Motor neuron (in vitro differentiated cells): Measurements from ENCODE around the gene DCAF11. TPM values are rescaled to one million over a fixed set of nuclear protein-coding genes. Genes with fewer than 3 reads are reported as not detected.
A peak's percentile ranks its signal among the peaks of the same experiment; 100 is the strongest.

Experiments
- ATAC-seq, 8 experiments: fragments of 200-7000 bp; cut with Tn5 transposase; replicated peaks in 6 of 8; 2 replicates each; pipeline ENCODE4 v1.8.0; 2021; ENCODE audit warnings: mild to moderate bottlenecking in 8 of 8, moderate library complexity in 8 of 8
- H3K27ac ChIP-seq, 2 donors: fragments of 250-450 bp; sonication (Bioruptor Pico); 2 replicates each; pipeline ENCODE4 v1.9.0; 2021; ENCODE audit warnings: antibody characterized with exemption in 2 of 2, mild to moderate bottlenecking in 2 of 2, moderate library complexity in 1 of 2
- H3K4me1 ChIP-seq, 2 donors: fragments of 250-450 bp; sonication (Bioruptor Pico); replicated peaks in 1 of 2; 2 replicates each; pipeline ENCODE4 v1.6.1; 2021; ENCODE audit warnings: antibody characterized with exemption in 2 of 2, mild to moderate bottlenecking in 2 of 2, moderate library complexity in 1 of 2
- H3K4me3 ChIP-seq, 5 donors: fragments of 250-450 bp; sonication (Bioruptor Pico); 2 replicates each; pipeline ENCODE4 v1.9.0; 2021; ENCODE audit warnings: antibody characterized with exemption in 5 of 5, mild to moderate bottlenecking in 5 of 5, moderate library complexity in 4 of 5
- WGBS, 10 experiments: fragments of 450-650 bp; shearing (Covaris generic); methylation state at CpG; one replicate each; pipeline ENCODE4 v1.0.0; 2022; 5-methylcytosine and 5-hydroxymethylcytosine counted together
- in situ Hi-C, 9 experiments: fragments of 400-800 bp; cut with MboI; loops; one replicate each; pipeline ENCODE4 v1.15.0; 2021; ENCODE audit warnings: low sequenced_read_pairs in 9 of 9, low pct_unique_long_range_greater_than_20kb in 2 of 9; ENCODE audit not compliant: unreplicated experiment in 9 of 9
- total RNA-seq, 8 experiments: library from RNA; unstranded; fragments of 300-600 nt; gene quantifications; 2 replicates each; pipeline versions ENCODE4 v1.2.3 to v1.2.4, GENCODE V29; 2022

Gene DCAF11
- total RNA-seq, 8 experiments from 2014 or later, result 43.1 to 80.7 (median 52.6) TPM

DNA sequence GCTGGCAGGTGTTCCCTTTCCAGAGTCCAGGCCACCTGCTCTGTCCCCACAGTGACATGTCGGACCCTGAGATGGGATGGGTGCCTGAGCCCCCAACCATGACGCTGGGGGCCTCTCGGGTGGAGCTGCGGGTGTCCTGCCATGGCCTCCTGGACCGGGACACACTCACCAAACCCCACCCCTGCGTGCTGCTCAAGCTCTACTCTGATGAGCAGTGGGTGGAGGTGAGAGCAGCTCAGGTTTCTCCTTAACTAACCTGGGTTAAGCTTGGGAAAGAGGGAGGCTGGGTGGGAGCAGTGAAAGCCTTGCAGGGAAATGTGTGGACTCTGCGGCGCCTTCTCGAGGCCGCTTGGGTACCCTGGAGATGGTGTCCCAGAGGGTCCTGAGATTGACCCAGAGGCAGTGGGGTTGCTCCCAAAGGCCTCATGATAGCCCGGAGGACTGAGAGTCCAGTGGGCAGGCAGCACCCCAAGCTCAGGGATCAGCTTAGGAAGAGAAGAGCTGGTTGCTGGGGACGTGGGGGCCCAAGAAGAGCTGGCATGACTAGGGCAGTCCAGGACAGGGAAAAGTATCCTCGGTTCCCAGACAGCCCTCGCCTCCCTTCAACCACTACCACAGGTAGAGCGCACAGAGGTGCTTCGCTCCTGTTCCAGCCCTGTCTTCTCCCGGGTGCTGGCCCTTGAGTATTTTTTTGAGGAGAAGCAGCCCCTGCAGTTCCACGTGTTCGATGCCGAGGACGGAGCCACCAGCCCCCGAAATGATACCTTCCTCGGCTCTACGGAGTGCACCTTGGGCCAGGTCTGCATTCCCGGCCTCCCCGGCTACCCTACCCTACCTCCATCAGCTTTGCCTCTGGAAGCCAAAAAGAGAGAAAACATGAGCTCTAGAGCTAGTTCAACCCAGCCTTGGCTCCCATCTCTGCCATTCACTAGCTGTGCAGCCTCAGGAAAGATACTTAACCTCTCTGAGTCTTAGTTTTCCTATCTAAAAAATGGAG is 41.4 kb upstream of the DCAF11 start:
- WGBS, 10 experiments, result 44 to 89% (median 87%) methylated on average over 3 to 10 of the region's 26 CpGs; no CpG with 5 or more reads in 5 of the 10 experiments
- Histone ChIP-seq H3K4me1 (peaks cover 16% of the 10 kb centered on the region in 2 donors), H3K27ac (no peak overlapping the region), H3K4me3 (no peak overlapping the region)
- in situ Hi-C loops, result no loop called here
- ATAC-seq, result no peak

DNA sequence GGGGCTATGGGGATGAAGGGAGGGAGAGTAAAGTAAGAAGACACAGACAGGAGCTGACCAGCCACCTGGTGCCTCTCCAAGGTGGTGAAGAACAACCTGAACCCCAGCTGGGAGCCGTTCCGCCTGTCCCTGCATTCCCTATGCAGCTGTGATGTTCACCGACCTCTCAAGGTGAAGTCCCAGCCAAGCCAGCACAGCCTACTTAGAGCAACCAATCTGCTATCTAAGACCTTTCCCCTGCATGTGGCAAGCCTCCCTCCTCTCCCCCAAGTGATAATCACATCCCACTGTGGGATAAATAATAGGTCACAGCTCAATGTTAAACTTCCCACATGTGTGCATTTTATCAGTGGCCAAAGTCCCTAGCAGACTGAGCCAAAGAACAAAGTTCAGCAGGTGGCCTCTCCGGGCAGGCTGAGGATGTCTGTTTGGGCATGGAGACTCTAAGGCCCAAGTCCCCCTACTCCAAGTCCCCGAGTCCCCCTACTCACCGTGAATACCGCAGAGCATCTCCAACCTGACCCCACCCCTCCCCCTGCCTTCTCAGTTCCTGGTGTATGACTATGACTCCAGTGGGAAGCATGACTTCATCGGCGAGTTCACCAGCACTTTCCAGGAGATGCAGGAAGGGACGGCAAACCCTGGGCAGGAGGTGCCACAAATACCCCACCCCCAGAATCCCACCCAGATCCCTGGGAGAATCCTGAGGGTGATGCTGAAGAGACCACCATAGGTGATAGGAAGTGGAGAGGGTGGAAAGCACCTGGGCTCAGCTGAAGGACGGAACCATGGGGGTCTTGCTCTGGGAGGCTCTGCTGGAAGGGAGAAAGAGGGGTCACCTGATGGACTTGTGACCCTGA is 39.7 kb upstream of the DCAF11 start:
- no peak overlapping the region for H3K4me3 ChIP-seq
- 33 to 100% (median 82%) methylated on average over 1 to 3 of the region's 11 CpGs; no CpG with 5 or more reads in 4 of the 10 experiments for WGBS, 10 experiments
- H3K27ac ChIP-seq, result no peak overlapping the region
- ATAC-seq, result peak in 1 of 8 experiments; percentile 26
- in situ Hi-C loops, result no loop called here
- H3K4me1 ChIP-seq, result peaks cover 31 to 32% of the 10 kb centered on the region in 2 donors

DNA sequence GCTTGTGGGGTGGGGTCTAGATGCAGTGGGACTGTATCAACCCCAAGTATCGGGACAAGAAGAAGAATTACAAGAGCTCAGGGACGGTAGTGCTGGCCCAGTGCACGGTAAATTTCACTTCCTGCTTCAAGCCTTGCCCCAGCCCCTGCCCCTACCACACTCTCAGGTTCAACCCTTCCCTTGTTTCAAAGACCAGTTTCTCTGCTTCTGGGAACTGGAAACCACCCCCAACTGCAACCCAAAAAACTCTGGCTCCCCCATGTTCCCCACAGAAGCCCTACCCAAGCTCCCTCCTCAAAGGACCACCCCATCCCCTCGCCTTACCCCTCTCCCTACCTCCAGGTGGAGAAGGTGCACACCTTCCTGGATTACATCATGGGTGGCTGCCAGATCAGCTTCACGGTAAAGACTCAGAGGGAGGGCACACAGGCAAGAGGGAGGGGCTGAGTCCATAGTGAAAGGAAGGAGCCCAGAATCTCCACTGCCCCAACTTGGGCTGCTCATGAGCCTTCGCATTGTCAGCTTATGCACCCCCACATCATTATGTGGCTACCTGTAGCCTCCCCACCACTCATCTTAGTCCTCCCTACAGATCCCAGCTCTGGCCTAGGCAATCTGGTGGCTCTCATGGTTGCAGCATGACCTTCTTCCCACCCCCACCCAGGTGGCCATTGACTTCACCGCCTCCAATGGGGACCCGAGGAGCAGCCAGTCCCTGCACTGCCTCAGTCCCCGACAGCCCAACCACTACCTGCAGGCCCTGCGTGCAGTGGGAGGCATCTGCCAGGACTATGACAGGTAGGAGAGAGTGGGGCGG is 38.9 kb upstream of the DCAF11 start:
- in situ Hi-C loops, result no loop called here
- H3K4me1 ChIP-seq, result peaks cover 40% of the 10 kb centered on the region in 2 donors
- no peak overlapping the region for H3K4me3 ChIP-seq
- no peak overlapping the region for H3K27ac ChIP-seq
- WGBS, 10 experiments, result 49 to 100% (median 80%) methylated on average over 1 to 4 of the region's 11 CpGs; no CpG with 5 or more reads in 3 of the 10 experiments
- no peak for ATAC-seq

DNA sequence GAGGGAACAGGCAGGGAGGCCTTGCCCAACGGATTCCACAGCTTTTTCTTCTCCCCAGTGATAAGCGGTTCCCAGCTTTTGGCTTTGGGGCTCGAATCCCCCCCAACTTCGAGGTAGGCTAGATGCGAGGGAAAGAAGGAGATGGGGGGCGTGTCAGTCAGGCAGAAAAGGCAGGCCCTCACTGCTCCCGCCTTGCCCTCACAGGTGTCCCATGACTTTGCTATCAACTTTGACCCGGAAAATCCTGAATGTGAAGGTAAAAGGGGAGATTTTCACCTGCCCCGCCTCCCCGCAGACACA is 38.3 kb upstream of the DCAF11 start:
- 66 to 100% (median 97%) methylated on average over 5 to 7 of the region's 10 CpGs; no CpG with 5 or more reads in 7 of the 10 experiments for WGBS, 10 experiments
- Histone ChIP-seq H3K4me1 (peaks cover 37 to 41% of the 10 kb centered on the region in 2 donors), H3K27ac (no peak overlapping the region), H3K4me3 (no peak overlapping the region)
- in situ Hi-C loops, result no loop called here
- no peak for ATAC-seq

DNA sequence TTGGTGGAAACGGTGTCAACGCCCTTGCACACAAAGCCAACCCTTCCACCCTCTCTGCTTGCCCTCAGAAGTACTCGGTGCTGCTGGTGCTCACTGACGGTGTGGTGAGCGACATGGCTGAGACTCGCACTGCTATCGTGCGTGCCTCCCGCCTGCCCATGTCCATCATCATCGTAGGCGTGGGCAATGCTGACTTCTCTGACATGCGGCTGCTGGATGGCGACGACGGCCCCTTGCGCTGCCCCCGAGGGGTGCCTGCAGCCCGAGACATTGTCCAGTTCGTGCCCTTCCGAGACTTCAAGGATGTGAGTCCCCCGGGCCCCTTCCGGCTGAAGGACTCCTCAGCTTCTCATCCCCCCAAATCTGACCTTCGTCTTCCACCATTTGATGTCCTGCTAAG is 37.5 kb upstream of the DCAF11 start:
- H3K4me1 ChIP-seq, result peaks cover 40 to 45% of the 10 kb centered on the region in 2 donors
- in situ Hi-C loops, result no loop called here
- H3K4me3 ChIP-seq, result no peak overlapping the region
- WGBS, 10 experiments, result 20 to 60% methylated on average over 1 of the region's 23 CpGs; no CpG with 5 or more reads in 8 of the 10 experiments
- H3K27ac ChIP-seq, result no peak overlapping the region
- no peak for ATAC-seq

DNA sequence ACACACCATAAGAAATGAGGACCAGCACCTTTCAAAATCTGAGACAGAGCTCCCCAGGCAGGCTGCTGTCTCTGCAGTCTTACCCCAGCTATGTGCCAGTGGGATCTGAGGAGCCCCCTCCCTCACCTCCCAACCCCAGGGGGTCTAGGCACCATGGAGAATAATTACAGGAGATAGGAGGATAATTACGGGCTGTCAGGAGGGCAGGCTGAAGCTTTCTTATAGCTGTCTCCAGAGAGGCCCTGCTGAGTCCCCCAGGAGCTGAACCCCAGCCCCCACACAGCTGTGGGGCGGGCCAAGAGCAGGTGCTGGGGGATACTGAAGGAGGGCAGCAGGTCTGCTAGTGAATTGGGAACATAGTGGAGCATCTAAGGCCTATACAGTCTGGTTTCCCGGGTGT is 36.4 kb upstream of the DCAF11 start:
- 10% methylated on average over 2 of the region's 3 CpGs; no CpG with 5 or more reads in 9 of the 10 experiments for WGBS, 10 experiments
- in situ Hi-C loops, result no loop called here
- no peak for ATAC-seq
- Histone ChIP-seq H3K27ac (peak overlapping the region in 1 of 2 donors; percentile 30), H3K4me1 (peaks cover 40 to 47% of the 10 kb centered on the region in 2 donors), H3K4me3 (no peak overlapping the region)

DNA sequence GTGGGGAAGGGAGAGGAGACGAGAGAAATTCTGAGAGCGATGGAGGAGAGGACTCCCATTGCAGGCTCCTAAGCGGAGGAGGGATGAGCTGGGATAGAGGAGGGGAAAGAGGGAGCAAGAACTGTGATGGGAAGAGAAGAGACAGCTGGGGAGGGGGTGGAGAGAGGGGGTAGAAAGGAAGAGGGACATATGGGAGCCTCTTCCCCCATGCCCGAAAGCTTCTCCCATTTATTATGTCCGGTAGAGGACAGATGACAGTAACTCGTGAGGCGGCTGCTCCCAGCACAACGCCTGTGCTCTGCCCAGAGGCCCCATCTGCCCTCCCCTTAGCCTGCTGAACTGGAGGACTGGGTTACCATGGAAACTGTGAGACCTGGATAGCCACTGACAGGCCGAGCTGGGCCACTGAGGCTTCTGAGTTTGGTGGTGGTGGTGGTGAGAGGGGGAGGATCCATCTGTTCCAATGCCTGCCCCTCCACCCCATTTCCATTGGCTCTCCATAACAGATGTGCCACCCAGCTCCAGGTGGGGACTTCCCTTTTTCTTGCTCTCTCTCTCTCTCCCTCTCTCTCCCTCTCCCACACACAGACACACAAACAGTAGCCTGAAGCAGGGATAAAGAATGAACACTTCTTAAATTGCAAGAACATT is 35.0 kb upstream of the DCAF11 start:
- ATAC-seq, result peak in 5 of 8 experiments; percentile 68 to 88 (median 73)
- peaks cover 40 to 47% of the 10 kb centered on the region in 2 donors for H3K4me1 ChIP-seq
- H3K4me3 ChIP-seq, result no peak overlapping the region
- WGBS, 10 experiments, result 0 to 75% (median 15%) methylated on average over 1 to 4 of the region's 9 CpGs; no CpG with 5 or more reads in 6 of the 10 experiments
- in situ Hi-C loops, result no loop called here
- peak overlapping the region; percentile 73 to 86 for H3K27ac ChIP-seq

DNA sequence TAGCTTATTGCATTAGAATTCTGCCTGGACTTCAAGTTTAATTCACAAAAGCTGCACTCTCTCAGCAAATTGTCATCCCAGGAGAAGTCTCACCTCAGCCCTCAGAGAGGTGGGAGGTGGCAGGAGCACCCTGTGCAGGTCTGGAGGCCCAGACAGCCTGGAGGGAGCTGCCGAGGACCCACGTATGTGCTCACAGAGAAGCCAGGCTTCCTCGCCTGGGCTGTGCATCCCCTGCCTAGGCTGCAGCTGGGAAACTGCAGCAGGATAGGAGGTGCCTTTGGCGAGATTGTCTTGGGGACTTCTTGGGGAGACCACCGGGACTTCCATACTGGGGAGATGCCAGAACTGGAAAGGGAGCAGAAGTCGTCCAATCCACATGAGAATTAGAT is 34.4 kb upstream of the DCAF11 start:
- Histone ChIP-seq H3K4me3 (no peak overlapping the region), H3K27ac (peak overlapping the region; percentile 73 to 86), H3K4me1 (peaks cover 40 to 47% of the 10 kb centered on the region in 2 donors)
- in situ Hi-C loops, result no loop called here
- 32 to 93% (median 40%) methylated on average over 1 to 3 of the region's 6 CpGs; no CpG with 5 or more reads in 5 of the 10 experiments for WGBS, 10 experiments
- ATAC-seq, result peak in 2 of 8 experiments; percentile 6 to 7

DNA sequence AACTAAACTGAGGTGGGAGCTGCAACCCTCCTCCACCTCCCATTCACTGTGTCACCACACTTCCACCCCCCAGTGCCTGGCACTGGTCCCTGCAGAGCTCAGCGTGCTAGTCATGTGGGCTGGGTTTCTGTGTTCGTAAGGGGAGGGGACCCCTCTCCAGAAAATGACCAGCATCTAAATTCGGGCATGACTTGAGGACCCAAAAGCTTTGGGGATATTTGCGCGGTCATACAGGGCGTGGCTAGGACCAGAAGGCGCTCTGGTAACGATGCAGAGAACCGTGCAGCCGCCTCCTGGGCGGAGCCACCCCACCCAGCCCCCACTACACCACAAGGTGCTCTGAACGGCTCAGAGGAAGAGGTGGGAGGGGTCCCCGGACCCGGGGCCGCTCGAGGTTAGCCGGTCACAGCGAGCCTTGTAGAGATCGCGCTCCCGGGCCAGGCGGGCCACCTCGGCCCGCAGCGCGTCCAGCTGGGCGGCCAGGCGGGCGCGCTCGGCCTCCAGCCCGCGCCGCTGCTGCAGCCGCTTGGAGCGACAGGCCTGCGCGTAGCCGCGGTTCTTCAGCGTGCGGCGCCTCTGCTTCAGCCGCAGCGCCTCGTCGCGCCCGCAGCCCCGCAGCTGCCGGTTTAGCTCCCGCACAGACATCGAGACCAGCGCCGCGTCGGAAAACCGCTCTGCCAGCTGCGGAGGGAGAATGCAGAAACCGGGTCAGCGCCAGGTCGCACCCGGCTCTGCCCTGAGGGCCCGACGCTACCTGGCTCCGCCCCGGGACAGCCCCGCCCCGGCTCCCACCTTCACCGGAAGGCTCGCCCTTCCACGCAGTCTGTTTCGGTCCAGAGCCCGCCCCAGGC is 33.5 kb upstream of the DCAF11 start:
- ATAC-seq, result peak; percentile 69 to 91 (median 78)
- Histone ChIP-seq H3K4me3 (peak overlapping the region; percentile 29 to 38 (median 34)), H3K4me1 (peaks cover 40 to 47% of the 10 kb centered on the region in 2 donors), H3K27ac (peak overlapping the region; percentile 73 to 86)
- WGBS, 10 experiments, result 0 to 20% (median 8%) methylated on average over 1 to 16 of the region's 74 CpGs; no CpG with 5 or more reads in 6 of the 10 experiments
- in situ Hi-C loops, result no loop called here

DNA sequence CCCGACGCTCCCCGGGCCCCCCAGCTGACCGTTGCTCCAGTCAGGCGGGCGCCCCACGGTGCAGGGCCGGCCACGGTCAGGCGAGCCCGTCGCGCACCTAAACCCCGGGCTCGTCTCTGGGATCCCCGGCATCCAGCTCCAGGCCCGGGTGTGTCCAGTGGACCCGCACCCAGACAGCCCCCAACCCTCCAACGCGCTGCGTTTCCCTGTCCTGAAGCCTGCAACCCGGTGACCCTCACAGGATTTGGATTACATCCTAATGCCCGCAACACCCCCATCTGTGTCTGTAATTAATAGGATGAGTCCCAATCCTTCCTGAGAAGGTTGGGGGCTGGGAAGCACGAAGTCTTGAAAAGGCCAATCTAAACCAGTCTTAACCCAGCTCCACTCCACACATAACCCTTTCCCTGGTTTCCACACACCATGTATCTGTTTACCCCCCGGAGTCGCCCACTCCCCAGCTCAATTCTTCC is 32.8 kb upstream of the DCAF11 start:
- WGBS, 10 experiments, result 43 to 100% (median 83%) methylated on average over 1 to 4 of the region's 26 CpGs; no CpG with 5 or more reads in 5 of the 10 experiments
- ATAC-seq, result no peak
- in situ Hi-C loops, result no loop called here
- peak overlapping the region; percentile 29 to 38 (median 34) for H3K4me3 ChIP-seq
- H3K27ac ChIP-seq, result peak overlapping the region; percentile 73 to 86
- peaks cover 40 to 47% of the 10 kb centered on the region in 2 donors for H3K4me1 ChIP-seq

DNA sequence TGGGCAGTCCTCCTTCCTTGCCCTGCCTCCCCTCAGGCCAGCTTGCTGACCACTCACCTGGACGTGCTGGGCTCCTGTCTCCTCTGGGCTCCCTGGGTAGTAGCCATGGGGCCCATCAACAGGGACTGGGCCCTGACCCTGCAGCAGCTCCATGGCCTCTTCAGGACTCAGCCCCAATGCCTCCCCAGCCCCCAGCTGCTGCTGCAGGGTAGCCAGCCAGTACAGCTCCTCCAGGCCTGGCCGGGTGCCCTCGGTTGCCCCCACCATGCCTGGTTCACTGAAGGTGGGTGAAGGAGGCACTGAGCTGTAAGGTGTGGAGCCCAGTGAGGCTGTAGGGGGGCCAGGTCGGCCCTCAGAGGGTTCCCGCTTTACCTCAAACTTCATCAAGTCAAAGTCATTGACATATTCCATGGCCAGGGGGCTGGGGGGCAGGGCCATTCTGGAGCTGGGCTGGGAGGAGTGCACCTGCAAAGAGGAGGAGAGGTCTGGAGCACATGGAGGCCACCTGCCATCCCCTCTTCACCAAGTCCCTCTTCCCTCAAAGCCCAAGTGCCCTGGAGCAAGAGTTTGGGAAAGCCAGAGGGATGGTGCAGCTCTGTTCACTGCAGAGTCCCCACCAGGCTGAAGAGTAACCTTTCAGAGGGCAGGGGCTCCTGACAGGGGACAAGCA is 32.0 kb upstream of the DCAF11 start:
- Histone ChIP-seq H3K27ac (peak overlapping the region in 1 of 2 donors; percentile 86), H3K4me1 (peaks cover 40 to 46% of the 10 kb centered on the region in 2 donors), H3K4me3 (no peak overlapping the region)
- ATAC-seq, result no peak
- in situ Hi-C loops, result no loop called here
- WGBS, 10 experiments, result 100% methylated on average over 1 of the region's 5 CpGs; no CpG with 5 or more reads in 8 of the 10 experiments
